Activated naive CD8-positive, alpha-beta T cell (primary cell): ENCODE results near the gene ATP11A.
"Not testable (repeated sequence)": the region's sequence is repeated elsewhere in the genome, so short reads cannot be mapped to it uniquely, and the experiment has no call there.

Experiments
- H3K27ac Mint-ChIP-seq: one replicate; pipeline ENCODE4 v1.8.0; 2021; ENCODE audit warnings: mixed read lengths
- H3K27me3 Mint-ChIP-seq: one replicate; pipeline ENCODE4 v1.8.0; 2021; ENCODE audit warnings: mixed read lengths
- H3K36me3 Mint-ChIP-seq: one replicate; pipeline ENCODE4 v1.8.0; 2021; ENCODE audit warnings: mixed read lengths
- H3K4me1 Mint-ChIP-seq: one replicate; pipeline ENCODE4 v1.8.0; 2021; ENCODE audit warnings: low read depth, mixed read lengths
- H3K4me3 Mint-ChIP-seq: one replicate; pipeline ENCODE4 v1.8.0; 2021; ENCODE audit warnings: mild to moderate bottlenecking, mixed read lengths
- H3K9me3 Mint-ChIP-seq: one replicate; pipeline ENCODE4 v1.8.0; 2021; ENCODE audit warnings: low read depth, mixed read lengths

Gene ATP11A

GRCh38 chr13:112852808-112853207 lies 163.0 kb downstream of the ATP11A start:
- H3K9me3 Mint-ChIP-seq: no peaks in the 10 kb centered on the region
- no peak overlapping the region for H3K27ac Mint-ChIP-seq
- peaks cover 17% of the 10 kb centered on the region for H3K36me3 Mint-ChIP-seq
- no peaks in the 10 kb centered on the region for H3K4me1 Mint-ChIP-seq
- H3K4me3 Mint-ChIP-seq: no peak overlapping the region
- no peaks in the 10 kb centered on the region for H3K27me3 Mint-ChIP-seq

- no peak overlapping the region for H3K4me3 Mint-ChIP-seq
- no peaks in the 10 kb centered on the region for H3K4me1 Mint-ChIP-seq
- H3K9me3 Mint-ChIP-seq: no peaks in the 10 kb centered on the region
- H3K27me3 Mint-ChIP-seq: no peaks in the 10 kb centered on the region
- no peak overlapping the region for H3K27ac Mint-ChIP-seq
- peaks cover 24% of the 10 kb centered on the region for H3K36me3 Mint-ChIP-seq
Observed at GRCh38 chr13:112854321-112854720, 164.5 kb downstream of the ATP11A start.

GRCh38 chr13:112855859-112856258 lies 166.0 kb downstream of the ATP11A start:
- H3K9me3 Mint-ChIP-seq: no peaks in the 10 kb centered on the region
- H3K4me3 Mint-ChIP-seq: no peak overlapping the region
- H3K4me1 Mint-ChIP-seq: no peaks in the 10 kb centered on the region
- no peaks in the 10 kb centered on the region for H3K27me3 Mint-ChIP-seq
- H3K27ac Mint-ChIP-seq: no peak overlapping the region
- peaks cover 20% of the 10 kb centered on the region for H3K36me3 Mint-ChIP-seq

- no peak overlapping the region for H3K4me3 Mint-ChIP-seq
- peaks cover 12% of the 10 kb centered on the region for H3K36me3 Mint-ChIP-seq
- no peak overlapping the region for H3K27ac Mint-ChIP-seq
- no peaks in the 10 kb centered on the region for H3K27me3 Mint-ChIP-seq
- no peaks in the 10 kb centered on the region for H3K4me1 Mint-ChIP-seq
- H3K9me3 Mint-ChIP-seq: no peaks in the 10 kb centered on the region
Observed at GRCh38 chr13:112857914-112858490, 168.2 kb downstream of the ATP11A start.

- Mint-ChIP-seq H3K4me1 (no peaks in the 10 kb centered on the region), H3K9me3 (no peaks in the 10 kb centered on the region), H3K36me3 (peaks cover 10% of the 10 kb centered on the region), H3K27me3 (no peaks in the 10 kb centered on the region), H3K4me3 (no peak overlapping the region), H3K27ac (no peak overlapping the region)
Observed at GRCh38 chr13:112859128-112859816, 169.4 kb downstream of the ATP11A start.

- no peak overlapping the region for H3K4me3 Mint-ChIP-seq
- H3K4me1 Mint-ChIP-seq: no peaks in the 10 kb centered on the region
- no peak overlapping the region for H3K27ac Mint-ChIP-seq
- no peaks in the 10 kb centered on the region for H3K27me3 Mint-ChIP-seq
- H3K36me3 Mint-ChIP-seq: peaks cover 10% of the 10 kb centered on the region
- no peaks in the 10 kb centered on the region for H3K9me3 Mint-ChIP-seq
Observed at GRCh38 chr13:112859817-112860190, 170.0 kb downstream of the ATP11A start.

- Mint-ChIP-seq H3K9me3 (no peaks in the 10 kb centered on the region), H3K4me3 (no peak overlapping the region), H3K27ac (no peak overlapping the region), H3K36me3 (peaks cover 8% of the 10 kb centered on the region), H3K27me3 (no peaks in the 10 kb centered on the region), H3K4me1 (no peaks in the 10 kb centered on the region)
Observed at GRCh38 chr13:112861876-112862615, 172.2 kb downstream of the ATP11A start.

- H3K36me3 Mint-ChIP-seq, H3K4me3 Mint-ChIP-seq, H3K4me1 Mint-ChIP-seq, H3K27ac Mint-ChIP-seq, H3K9me3 Mint-ChIP-seq, H3K27me3 Mint-ChIP-seq: not testable (repeated sequence)
Observed at GRCh38 chr13:112863356-112863755, 173.5 kb downstream of the ATP11A start.

GRCh38 chr13:112865478-112865877 lies 175.6 kb downstream of the ATP11A start:
- not testable (repeated sequence) for H3K4me1 Mint-ChIP-seq, H3K27ac Mint-ChIP-seq, H3K4me3 Mint-ChIP-seq, H3K36me3 Mint-ChIP-seq, H3K9me3 Mint-ChIP-seq, H3K27me3 Mint-ChIP-seq

- no peaks in the 10 kb centered on the region for H3K9me3 Mint-ChIP-seq
- peaks cover 3% of the 10 kb centered on the region for H3K4me1 Mint-ChIP-seq
- no peak overlapping the region for H3K27ac Mint-ChIP-seq
- no peak overlapping the region for H3K4me3 Mint-ChIP-seq
- peaks cover 6% of the 10 kb centered on the region for H3K36me3 Mint-ChIP-seq
- no peaks in the 10 kb centered on the region for H3K27me3 Mint-ChIP-seq
Observed at GRCh38 chr13:112867301-112867711, 177.5 kb downstream of the ATP11A start.

GRCh38 chr13:112868308-112868707 lies 178.5 kb downstream of the ATP11A start:
- no peaks in the 10 kb centered on the region for H3K9me3 Mint-ChIP-seq
- H3K27ac Mint-ChIP-seq: no peak overlapping the region
- peaks cover 6% of the 10 kb centered on the region for H3K36me3 Mint-ChIP-seq
- H3K4me1 Mint-ChIP-seq: peaks cover 11% of the 10 kb centered on the region
- H3K27me3 Mint-ChIP-seq: no peaks in the 10 kb centered on the region
- H3K4me3 Mint-ChIP-seq: no peak overlapping the region

- H3K4me3 Mint-ChIP-seq: no peak overlapping the region
- no peaks in the 10 kb centered on the region for H3K9me3 Mint-ChIP-seq
- H3K4me1 Mint-ChIP-seq: peaks cover 17% of the 10 kb centered on the region
- no peaks in the 10 kb centered on the region for H3K27me3 Mint-ChIP-seq
- H3K36me3 Mint-ChIP-seq: peaks cover 9% of the 10 kb centered on the region
- H3K27ac Mint-ChIP-seq: no peak overlapping the region
Observed at GRCh38 chr13:112869202-112870050, 179.6 kb downstream of the ATP11A start.

GRCh38 chr13:112870051-112870331 lies 180.2 kb downstream of the ATP11A start:
- peaks cover 9% of the 10 kb centered on the region for H3K36me3 Mint-ChIP-seq
- no peaks in the 10 kb centered on the region for H3K9me3 Mint-ChIP-seq
- H3K27ac Mint-ChIP-seq: no peak overlapping the region
- peaks cover 17% of the 10 kb centered on the region for H3K4me1 Mint-ChIP-seq
- no peak overlapping the region for H3K4me3 Mint-ChIP-seq
- H3K27me3 Mint-ChIP-seq: no peaks in the 10 kb centered on the region

- Mint-ChIP-seq H3K4me1 (peaks cover 17% of the 10 kb centered on the region), H3K27me3 (no peaks in the 10 kb centered on the region), H3K9me3 (no peaks in the 10 kb centered on the region), H3K36me3 (peaks cover 12% of the 10 kb centered on the region), H3K27ac (no peak overlapping the region), H3K4me3 (no peak overlapping the region)
Observed at GRCh38 chr13:112870737-112871287, 181.0 kb downstream of the ATP11A start.

- H3K4me3 Mint-ChIP-seq: no peak overlapping the region
- H3K4me1 Mint-ChIP-seq: peaks cover 17% of the 10 kb centered on the region
- no peak overlapping the region for H3K27ac Mint-ChIP-seq
- no peaks in the 10 kb centered on the region for H3K27me3 Mint-ChIP-seq
- peaks cover 12% of the 10 kb centered on the region for H3K36me3 Mint-ChIP-seq
- H3K9me3 Mint-ChIP-seq: no peaks in the 10 kb centered on the region
Observed at GRCh38 chr13:112871742-112872141, 181.9 kb downstream of the ATP11A start.
